IMR-90 (cell line): Measurements from ENCODE around the gene MAP3K15. TPM values are rescaled to one million over a fixed set of nuclear protein-coding genes. Genes with fewer than 3 reads are reported as not detected.

Experiments
- ATAC-seq: fragments of 200-7000 bp; cut with Tn5 transposase; 2 replicates; pipeline ENCODE4 v1.9.1; 2020; ENCODE audit warnings: low read depth, mild to moderate bottlenecking, moderate library complexity
- BruUV-seq: library from RNA; stranded (reverse); fragments of 400-500 nt; replicated peaks from 2 replicates; lab custom pipeline; 2021; lab: Mats Ljungman, UMichigan
- CTCF ChIA-PET: fragments of 300-600 bp; formaldehyde crosslinking; extraction: SDS; loops from one replicate; lab custom pipeline; 2021; ENCODE audit warnings: antibody characterized with exemption; lab: Yijun Ruan, JAX
- POLR2A ChIA-PET: fragments of 300-600 bp; sonication (Branson Sonifier 250); formaldehyde crosslinking; loops from one replicate; lab custom pipeline; 2022; ENCODE audit warnings: antibody characterized with exemption; ENCODE audit not compliant: unreplicated experiment; lab: Charles Lee
- DNase-seq: peaks from one replicate; pipeline ENCODE4 v3.0.0; 2013
- H2AFZ ChIP-seq: replicated peaks from 2 replicates; pipeline ENCODE3; 2013; ENCODE audit warnings: low read length, mild to moderate bottlenecking; ENCODE audit not compliant: poor library complexity
- H2AK5ac ChIP-seq: 2 replicates; pipeline ENCODE4 v1.6.1; 2013; ENCODE audit warnings: low read depth, low read length, inconsistent platforms
- H2AK9ac ChIP-seq: replicated peaks from 2 replicates; pipeline ENCODE3; 2013; ENCODE audit warnings: mild to moderate bottlenecking, low read depth, low read length, moderate library complexity; ENCODE audit not compliant: poor library complexity
- H2BK120ac ChIP-seq: 2 replicates; pipeline ENCODE4 v1.6.1; 2013; ENCODE audit warnings: low read depth, low read length, inconsistent platforms
- H2BK15ac ChIP-seq: 3 replicates; pipeline ENCODE4 v1.6.1; 2013; ENCODE audit warnings: low read depth, low read length, inconsistent platforms
- H2BK20ac ChIP-seq: 2 replicates; pipeline ENCODE4 v1.6.1; 2013; ENCODE audit warnings: low read depth, mild to moderate bottlenecking, inconsistent platforms, low read length, moderate library complexity
- H2BK5ac ChIP-seq: 2 replicates; pipeline ENCODE4 v1.6.1; 2013; ENCODE audit warnings: mild to moderate bottlenecking, low read depth, low read length, inconsistent platforms; ENCODE audit not compliant: poor library complexity, severe bottlenecking
- H3K14ac ChIP-seq: replicated peaks from 2 replicates; pipeline ENCODE4 v1.6.1; 2013; ENCODE audit warnings: low read depth, low read length, inconsistent platforms
- H3K18ac ChIP-seq: 2 replicates; pipeline ENCODE4 v1.6.1; 2013; ENCODE audit warnings: low read depth, low read length, control low read depth
- H3K23ac ChIP-seq: 2 replicates; pipeline ENCODE4 v1.6.1; 2013; ENCODE audit warnings: low read depth, low read length, inconsistent platforms
- H3K27ac ChIP-seq: 2 replicates; pipeline ENCODE4 v1.5.1; 2013; ENCODE audit warnings: mild to moderate bottlenecking, control low read depth, low read length; ENCODE audit not compliant: insufficient read depth
- H3K27me3 ChIP-seq: 2 replicates; pipeline ENCODE4 v1.6.1; 2013; ENCODE audit warnings: low read length; ENCODE audit not compliant: control insufficient read depth, insufficient read depth
- H3K36me3 ChIP-seq: 2 replicates; pipeline ENCODE4 v1.6.1; 2013; ENCODE audit warnings: low read length, mixed read lengths; ENCODE audit not compliant: control insufficient read depth, insufficient read depth
- H3K4ac ChIP-seq: 2 replicates; pipeline ENCODE4 v1.6.1; 2013; ENCODE audit warnings: low read depth, low read length, inconsistent platforms
- H3K4me1 ChIP-seq: 2 replicates; pipeline ENCODE4 v1.6.1; 2013; ENCODE audit warnings: low read length, mixed read lengths; ENCODE audit not compliant: control insufficient read depth, insufficient read depth
- H3K4me2 ChIP-seq: 2 replicates; pipeline ENCODE4 v1.6.1; 2013; ENCODE audit warnings: low read depth, mild to moderate bottlenecking, control low read depth, low read length, moderate library complexity
- H3K4me3 ChIP-seq: 2 replicates; pipeline ENCODE4 v1.5.1; 2013; ENCODE audit warnings: low read depth, mild to moderate bottlenecking, control low read depth, low read length, moderate library complexity; ENCODE audit not compliant: insufficient read depth
- H3K56ac ChIP-seq: 2 replicates; pipeline ENCODE4 v1.6.1; 2013; ENCODE audit warnings: low read length, inconsistent platforms; ENCODE audit not compliant: insufficient read depth; ENCODE audit errors: extremely low read depth
- H3K79me1 ChIP-seq, 2 experiments: 2 replicates each; pipeline ENCODE4 v1.6.1; 2013; ENCODE audit warnings: low read length in 2 of 2, inconsistent platforms in 1 of 2, low read depth in 1 of 2
- H3K9ac ChIP-seq: 2 replicates; pipeline ENCODE4 v1.6.1; 2013; ENCODE audit warnings: low read depth, low read length, control low read depth
- H3K9me1 ChIP-seq: 2 replicates; pipeline ENCODE4 v1.6.1; 2013; ENCODE audit warnings: low read length, inconsistent platforms; ENCODE audit not compliant: insufficient read depth
- H3K9me3 ChIP-seq: 2 replicates; pipeline ENCODE4 v1.6.1; 2013; ENCODE audit warnings: low read length; ENCODE audit not compliant: control insufficient read depth, insufficient read depth
- H4K20me1 ChIP-seq: 2 replicates; pipeline ENCODE4 v1.6.1; 2013; ENCODE audit warnings: low read length, inconsistent platforms; ENCODE audit not compliant: insufficient read depth
- H4K5ac ChIP-seq: 2 replicates; pipeline ENCODE4 v1.6.1; 2013; ENCODE audit warnings: mild to moderate bottlenecking, low read depth, low read length, control low read depth
- H4K8ac ChIP-seq, 2 experiments: 2 replicates each; pipeline ENCODE4 v1.6.1; 2013; ENCODE audit warnings: low read depth in 2 of 2, low read length in 2 of 2, control low read depth in 1 of 2, inconsistent platforms in 1 of 2
- H4K91ac ChIP-seq: 2 replicates; pipeline ENCODE4 v1.6.1; 2013; ENCODE audit warnings: low read depth, low read length, inconsistent platforms; ENCODE audit not compliant: insufficient read depth
- BHLHE40 ChIP-seq: fragments of 150-350 bp; IDR thresholded peaks from 2 replicates; pipeline ENCODE4 v1.6.1; 2016; ENCODE audit warnings: mild to moderate bottlenecking, low read depth, low read length
- CEBPB ChIP-seq: IDR thresholded peaks from 2 replicates; pipeline ENCODE4 v1.6.1; 2012; ENCODE audit warnings: low read depth, low read length, improper control_type of control experiment
- CHD1 ChIP-seq: IDR thresholded peaks from 2 replicates; pipeline ENCODE4 v1.6.1; 2012; ENCODE audit warnings: low read depth, low read length, improper control_type of control experiment
- CTCF ChIP-seq: conservative IDR thresholded peaks from 2 replicates; pipeline ENCODE4 v1.5.1; 2012; ENCODE audit warnings: mild to moderate bottlenecking, low read depth, low read length, improper control_type of control experiment
- ELK1 ChIP-seq: fragments of 150-350 bp; IDR thresholded peaks from 2 replicates; pipeline ENCODE4 v1.6.1; 2016; ENCODE audit warnings: low read depth, mild to moderate bottlenecking, low read length, moderate library complexity, borderline replicate concordance
- FOS ChIP-seq: fragments of 150-350 bp; IDR thresholded peaks from 2 replicates; pipeline ENCODE4 v1.6.1; 2016; ENCODE audit warnings: low read depth, low read length
- MAFK ChIP-seq: IDR thresholded peaks from 2 replicates; pipeline ENCODE4 v1.6.1; 2012; ENCODE audit warnings: low read depth, low read length, improper control_type of control experiment
- MAZ ChIP-seq: IDR thresholded peaks from 2 replicates; pipeline ENCODE4 v1.6.1; 2012; ENCODE audit warnings: low read depth, mild to moderate bottlenecking, low read length, improper control_type of control experiment, moderate library complexity, borderline replicate concordance
- MXI1 ChIP-seq: IDR thresholded peaks from 2 replicates; pipeline ENCODE4 v1.6.1; 2012; ENCODE audit warnings: low read depth, mild to moderate bottlenecking, low read length, moderate library complexity, borderline replicate concordance
- NFE2L2 ChIP-seq: fragments of 150-350 bp; IDR thresholded peaks from 2 replicates; pipeline ENCODE4 v1.6.1; 2016; ENCODE audit warnings: low read depth, mild to moderate bottlenecking, low read length
- POLR2A ChIP-seq: IDR thresholded peaks from 2 replicates; pipeline ENCODE4 v1.6.1; 2012; ENCODE audit warnings: mild to moderate bottlenecking, low read depth, low read length
- RAD21 ChIP-seq: IDR thresholded peaks from 2 replicates; pipeline ENCODE4 v1.6.1; 2012; ENCODE audit warnings: low read length, improper control_type of control experiment
- RCOR1 ChIP-seq: IDR thresholded peaks from 2 replicates; pipeline ENCODE4 v1.6.1; 2012; ENCODE audit warnings: mild to moderate bottlenecking, low read length, improper control_type of control experiment; ENCODE audit not compliant: insufficient replicate concordance
- RFX5 ChIP-seq: IDR thresholded peaks from 2 replicates; pipeline ENCODE4 v1.8.0; 2012; ENCODE audit warnings: low read depth, mild to moderate bottlenecking, low read length, moderate library complexity
- SMC3 ChIP-seq: fragments of 150-350 bp; IDR thresholded peaks from 2 replicates; pipeline ENCODE4 v1.6.1; 2016; ENCODE audit warnings: low read depth, mild to moderate bottlenecking, antibody characterized with exemption, low read length, moderate library complexity
- USF2 ChIP-seq: fragments of 150-350 bp; IDR thresholded peaks from 2 replicates; pipeline ENCODE4 v1.6.1; 2017; ENCODE audit warnings: mild to moderate bottlenecking, antibody characterized with exemption, low read length, low read depth
- WGBS, 2 experiments: methylation state at CpG; one replicate each; pipeline versions ENCODE4 v1.1.5 to v1.1.7; 2013; ENCODE audit warnings: missing lambda C conversion rate in 2 of 2; ENCODE audit not compliant: insufficient read length in 1 of 2; ENCODE audit errors: extremely low coverage in 2 of 2; 5-methylcytosine and 5-hydroxymethylcytosine counted together
- dilution Hi-C: fragments of 300-500 bp; cut with HindIII; formaldehyde crosslinking; loops from one replicate; pipeline ENCODE4 v1.14.3; 2018; ENCODE audit warnings: low sequenced_read_pairs; ENCODE audit not compliant: unreplicated experiment
- in situ Hi-C: fragments of 300-500 bp; cut with MboI; formaldehyde crosslinking; loops from 3 replicates; pipeline ENCODE4 v1.14.3; 2019; ENCODE audit warnings: low sequenced_read_pairs, inconsistent platforms, mixed read lengths
- intact Hi-C: fragments of 100-400 bp; cut with micrococcal nuclease; formaldehyde crosslinking; loops from 2 replicates; pipeline ENCODE4 v1.10.0; 2022
- polyA plus RNA-seq, 3 experiments: library from polyadenylated mRNA; depleted of rRNA; stranded (reverse); fragments of >200 nt; gene quantifications; 2 replicates each; pipeline ENCODE4 v1.2.3, GENCODE V29; 2012; ENCODE audit warnings: low replicate concordance in 1 of 3
- total RNA-seq: library from RNA; depleted of rRNA; stranded (reverse); fragments of >200 nt; gene quantifications from 2 replicates; pipeline ENCODE4 v1.2.3, GENCODE V29; 2012

MAP3K15 gene
- total and polyA plus RNA-seq, 2 of the 4 experiments (the other 2 are of a cell fraction): under 0.01 to 0.10 TPM

- Histone ChIP-seq H4K8ac (no peak overlapping the region), H2BK120ac (no peak overlapping the region), H3K4me2 (no peak overlapping the region), H3K36me3 (no peaks in the 10 kb centered on the region), H4K20me1 (no peaks in the 10 kb centered on the region), H2BK20ac (no peak overlapping the region), H3K23ac (no peak overlapping the region), H3K14ac (no peak overlapping the region), H2BK15ac (no peak overlapping the region), H4K91ac (no peak overlapping the region), H3K4me1 (no peaks in the 10 kb centered on the region), H3K4ac (no peak overlapping the region), H3K9ac (no peak overlapping the region), H2AK5ac (no peak overlapping the region), H2AK9ac (no peak overlapping the region), H3K4me3 (no peak overlapping the region), H4K5ac (no peak overlapping the region), H3K18ac (no peak overlapping the region), H3K27ac (no peak overlapping the region), H3K79me1 (no peaks in the 10 kb centered on the region), H3K27me3 (no peaks in the 10 kb centered on the region), H2BK5ac (no peak overlapping the region), H3K9me1 (no peaks in the 10 kb centered on the region), H2AFZ (no peak overlapping the region), H3K9me3 (no peaks in the 10 kb centered on the region), H3K56ac (no peak overlapping the region)
- POLR2A ChIA-PET: no interaction called here
- in situ Hi-C loops (no loop called here), intact Hi-C loops (no loop called here), dilution Hi-C loops (no loop called here)
- no peak for ATAC-seq
- no CpG with 5 or more reads among the region's 2 CpGs for WGBS, 2 experiments
- BruUV-seq: no TSS peak
- TF ChIP-seq FOS: no peak
- TF ChIP-seq RAD21: no peak
- no peak for TF ChIP-seq SMC3
- TF ChIP-seq CHD1: no peak
- TF ChIP-seq MXI1: no peak
- no peak for TF ChIP-seq MAFK
- TF ChIP-seq NFE2L2: no peak
- no peak for TF ChIP-seq BHLHE40
- TF ChIP-seq CEBPB: no peak
- TF ChIP-seq RCOR1: no peak
- TF ChIP-seq RFX5: no peak
- no peak for TF ChIP-seq POLR2A
- TF ChIP-seq CTCF: no peak
- no peak for TF ChIP-seq USF2
- TF ChIP-seq MAZ: no peak
- no peak for TF ChIP-seq ELK1
- CTCF ChIA-PET: no interaction called here
- no peak for DNase-seq
Observed at GRCh38 chrX:19462231-19462630, 53.1 kb downstream of the MAP3K15 start.
